Stimulated activated CD4-positive, alpha-beta T cell treated with anti-CD3 and anti-CD28 coated beads, TNF-alpha, amount 100 ng/mL, for 4 hours (primary cell): ENCODE results near the gene NALCN.

Source experiments
- DNase-seq, 3 experiments: peaks; one replicate each; pipeline ENCODE4 v3.0.0-alpha.2; 2020; ENCODE audit warnings: low read depth in 3 of 3

NALCN gene

DNA sequence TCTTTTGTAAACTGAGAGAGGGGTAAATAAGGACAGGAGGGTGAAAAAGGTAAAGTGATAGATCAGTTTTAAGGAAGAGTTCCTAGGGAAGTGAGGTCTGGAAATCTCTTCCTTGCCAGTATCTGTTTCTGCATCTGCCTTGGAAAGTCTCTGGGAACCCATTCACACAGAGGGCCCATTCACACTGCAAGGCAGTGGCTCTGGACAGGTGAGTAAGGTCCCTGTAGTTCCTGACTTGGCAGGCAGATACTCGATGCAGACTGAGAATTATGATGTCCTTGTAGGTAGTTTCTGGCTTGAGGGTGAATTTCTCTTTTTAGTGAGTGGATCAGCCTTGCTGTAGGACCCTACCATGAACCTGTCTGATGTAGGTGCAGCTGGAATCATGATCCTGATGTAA, 293.3 kb downstream of the NALCN start:
- DNase-seq = no peak

DNA sequence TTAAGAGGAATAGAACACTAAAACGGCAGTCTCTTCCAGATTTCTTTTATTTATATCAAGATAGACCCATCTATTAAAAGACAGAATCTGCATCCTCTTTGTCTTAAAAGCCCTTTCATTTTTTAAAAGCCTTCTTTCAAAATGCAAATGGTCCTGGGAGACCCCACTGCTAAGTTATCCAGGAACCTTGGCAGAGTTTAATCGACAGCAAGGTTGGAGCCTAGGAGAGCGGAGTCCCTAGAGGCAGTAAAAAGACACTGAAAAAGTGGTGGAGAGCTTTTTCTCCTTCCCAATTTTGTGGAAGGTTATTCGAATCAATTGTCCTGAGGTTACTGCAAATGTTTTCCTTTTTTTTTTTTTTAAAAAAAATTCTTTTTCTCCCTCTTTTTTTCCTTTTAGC, 294.7 kb downstream of the NALCN start:
- DNase-seq = no peak

- no peak for DNase-seq
Measured at GRCh38 chr13:101120007-101120406, 296.3 kb downstream of the NALCN start.

GRCh38 chr13:101116826-101117225, 299.5 kb downstream of the NALCN start:
- no peak for DNase-seq

DNA sequence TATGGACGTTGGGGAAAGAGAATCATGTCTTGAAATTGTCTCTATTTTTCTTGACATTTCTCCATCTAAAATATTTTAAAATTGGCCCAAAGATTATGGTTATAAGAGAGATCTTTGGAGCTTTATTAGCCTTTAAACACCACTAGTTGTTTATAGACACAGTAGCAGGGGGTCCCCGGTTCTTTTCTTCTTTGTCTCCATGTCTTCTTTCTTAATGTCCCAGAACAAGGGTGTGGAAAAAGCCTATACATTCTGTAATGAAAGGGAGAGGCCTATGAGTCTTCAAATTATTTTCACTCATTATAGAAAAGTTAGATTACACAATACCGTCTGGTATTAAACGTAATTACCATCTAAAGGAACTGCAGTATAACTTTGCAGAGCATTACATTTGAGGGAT, 300.0 kb downstream of the NALCN start:
- no peak for DNase-seq

DNA sequence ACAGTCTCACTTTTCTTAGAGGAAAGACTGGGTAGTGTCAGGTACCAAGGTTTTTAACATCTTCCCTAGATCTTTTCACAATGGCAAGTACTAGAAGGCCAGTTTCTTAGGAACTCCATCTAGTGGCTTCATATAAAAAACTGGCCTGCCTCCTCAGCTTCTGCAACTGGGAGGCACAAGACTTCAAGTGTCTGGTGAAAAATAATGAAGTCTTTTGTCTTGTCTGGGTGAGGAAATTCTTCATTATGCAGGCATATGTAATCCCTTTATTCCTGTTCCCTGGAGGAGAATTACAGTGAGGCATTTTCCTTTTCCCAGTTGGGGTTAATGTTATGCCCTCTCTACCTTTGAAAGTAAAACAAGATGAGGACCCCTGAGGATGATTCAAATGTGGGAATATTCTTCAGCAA, 300.5 kb downstream of the NALCN start:
- DNase-seq = no peak

- DNase-seq = no peak
Measured at GRCh38 chr13:101111894-101112293, 304.4 kb downstream of the NALCN start.

DNA sequence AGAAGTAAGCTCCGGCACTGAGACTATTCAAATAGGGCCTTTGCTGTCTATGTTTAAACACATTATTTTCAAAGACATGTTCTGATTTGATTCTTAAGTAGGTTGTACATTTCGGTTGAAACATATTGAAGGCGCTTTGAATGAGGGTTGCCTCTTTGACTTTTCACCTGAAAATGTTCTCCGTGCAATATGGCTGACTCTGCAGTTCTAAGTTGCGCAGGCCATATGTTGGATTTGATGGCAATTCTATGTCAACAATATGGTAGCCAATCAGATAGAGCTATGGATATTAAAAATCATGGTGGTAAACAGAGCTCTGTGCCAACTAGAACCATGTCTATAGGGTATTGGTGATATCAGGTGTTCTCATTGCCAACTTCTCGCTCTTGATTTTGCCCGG, 307.3 kb downstream of the NALCN start:
- DNase-seq = no peak

GRCh38 chr13:101098873-101099272, 317.4 kb downstream of the NALCN start:
- no peak for DNase-seq

DNA sequence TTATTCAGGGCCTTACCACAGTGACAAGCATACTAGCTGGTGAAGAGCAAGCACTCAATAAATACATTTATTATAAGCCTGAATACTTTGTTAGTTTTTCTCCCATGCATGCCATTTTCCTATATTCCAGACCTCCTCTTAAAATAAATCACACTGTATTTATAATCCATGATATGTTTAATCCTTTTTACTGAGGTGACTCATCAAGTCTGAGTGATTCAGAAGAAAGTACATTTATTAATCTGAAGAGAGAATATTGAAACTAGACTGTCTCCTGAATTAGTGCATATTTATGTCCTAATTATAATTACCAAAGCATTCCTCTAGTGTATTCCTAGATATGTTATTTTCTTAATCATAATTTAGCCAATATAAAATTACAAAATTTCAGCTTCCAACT, 323.3 kb downstream of the NALCN start:
- DNase-seq = no peak

DNA sequence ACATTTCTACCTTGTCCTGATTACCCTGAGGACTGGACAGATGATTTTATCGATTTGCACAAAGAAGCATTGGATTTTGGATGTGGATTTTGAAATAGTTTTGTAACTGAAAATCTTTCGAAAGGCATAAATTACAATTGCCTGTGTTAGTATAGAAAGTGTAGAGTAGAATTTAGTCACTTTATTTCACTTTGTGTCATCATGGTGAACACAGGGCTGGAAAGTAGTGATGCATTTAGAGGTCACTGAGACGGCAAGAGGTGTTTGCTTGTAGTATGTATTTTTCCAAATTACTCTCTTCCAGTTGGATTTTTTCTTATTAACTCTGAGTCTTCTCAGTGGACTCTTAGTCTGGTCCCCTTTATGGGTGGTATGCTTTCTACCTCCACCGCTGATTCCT, 326.0 kb downstream of the NALCN start:
- DNase-seq = no peak

DNA sequence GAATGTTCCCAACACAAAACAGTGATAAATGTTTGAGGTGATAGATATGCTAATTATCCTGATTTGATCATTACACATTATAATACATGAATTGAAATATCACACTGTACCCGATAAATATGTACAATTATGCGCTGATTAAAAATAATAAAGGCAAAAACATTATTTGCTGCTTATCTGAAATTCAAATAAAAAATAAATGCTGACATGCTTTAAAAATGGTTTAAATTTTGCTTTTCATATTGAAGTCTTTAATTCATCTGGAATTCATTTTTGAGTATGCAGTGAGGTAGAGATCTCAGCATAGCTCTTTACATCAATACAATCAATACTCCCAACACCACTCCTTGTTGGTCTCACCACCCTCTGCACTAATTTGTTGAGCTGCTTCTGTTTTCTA, 330.8 kb downstream of the NALCN start:
- no peak for DNase-seq

- no peak for DNase-seq
Measured at GRCh38 chr13:101082441-101082840, 333.9 kb downstream of the NALCN start.

DNA sequence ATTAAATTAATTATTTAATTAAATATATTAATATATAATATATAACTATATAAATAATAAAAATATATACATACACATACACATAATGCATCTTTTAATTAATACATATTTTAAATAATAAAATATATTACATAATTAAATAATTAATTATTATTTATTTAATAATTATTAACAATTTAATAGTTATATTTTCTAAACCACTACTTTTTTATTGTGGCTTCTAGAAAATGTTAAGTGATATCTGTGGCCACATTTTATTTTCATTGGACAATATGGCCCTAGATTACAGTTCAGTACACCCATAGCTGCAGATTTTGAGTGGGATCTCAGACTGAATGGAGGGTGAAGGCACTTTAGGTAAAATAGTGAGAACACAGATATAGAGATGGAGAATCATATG, 335.7 kb downstream of the NALCN start:
- DNase-seq = no peak

DNA sequence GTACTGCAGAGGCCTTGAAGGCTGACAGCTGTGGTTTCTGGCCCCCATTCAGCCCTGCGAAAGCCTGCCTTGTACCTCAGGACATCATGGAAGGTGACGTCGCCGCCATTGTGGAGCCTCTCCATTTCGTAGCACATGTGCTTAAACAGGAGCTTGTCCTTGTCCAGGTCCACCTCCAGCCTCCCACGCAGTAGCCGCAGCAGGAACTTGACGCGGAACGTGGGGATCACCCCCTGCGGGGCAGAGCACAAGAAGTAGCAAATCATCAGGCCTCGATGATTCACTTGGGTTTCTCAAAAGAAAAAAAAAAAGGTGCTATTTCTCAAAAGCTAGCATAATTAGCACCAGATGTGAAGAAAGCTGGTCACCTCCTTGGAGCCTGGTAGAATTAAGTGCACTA, 351.0 kb downstream of the NALCN start:
- DNase-seq = no peak

GRCh38 chr13:101059793-101060192, 356.5 kb downstream of the NALCN start:
- DNase-seq = no peak

DNA sequence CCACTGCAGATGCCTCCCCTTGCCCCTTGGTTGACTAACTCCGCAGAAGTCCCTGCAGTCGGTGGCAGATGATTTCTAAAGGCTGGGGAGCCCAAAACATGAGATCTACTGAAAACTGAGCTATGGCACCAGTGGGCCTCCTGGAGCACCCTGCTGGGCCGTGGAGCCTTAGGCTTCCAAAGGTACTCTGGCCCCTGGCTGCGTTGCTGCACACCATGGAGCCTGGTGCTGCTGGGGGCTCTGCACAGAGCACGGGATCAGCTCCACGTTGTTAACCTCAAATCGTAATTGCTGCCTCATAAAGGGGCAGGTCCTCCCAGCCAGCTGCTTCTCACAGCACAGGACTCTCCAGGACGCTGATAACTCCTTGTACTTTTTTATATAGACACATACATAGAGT, 357.5 kb downstream of the NALCN start:
- DNase-seq = no peak

DNA sequence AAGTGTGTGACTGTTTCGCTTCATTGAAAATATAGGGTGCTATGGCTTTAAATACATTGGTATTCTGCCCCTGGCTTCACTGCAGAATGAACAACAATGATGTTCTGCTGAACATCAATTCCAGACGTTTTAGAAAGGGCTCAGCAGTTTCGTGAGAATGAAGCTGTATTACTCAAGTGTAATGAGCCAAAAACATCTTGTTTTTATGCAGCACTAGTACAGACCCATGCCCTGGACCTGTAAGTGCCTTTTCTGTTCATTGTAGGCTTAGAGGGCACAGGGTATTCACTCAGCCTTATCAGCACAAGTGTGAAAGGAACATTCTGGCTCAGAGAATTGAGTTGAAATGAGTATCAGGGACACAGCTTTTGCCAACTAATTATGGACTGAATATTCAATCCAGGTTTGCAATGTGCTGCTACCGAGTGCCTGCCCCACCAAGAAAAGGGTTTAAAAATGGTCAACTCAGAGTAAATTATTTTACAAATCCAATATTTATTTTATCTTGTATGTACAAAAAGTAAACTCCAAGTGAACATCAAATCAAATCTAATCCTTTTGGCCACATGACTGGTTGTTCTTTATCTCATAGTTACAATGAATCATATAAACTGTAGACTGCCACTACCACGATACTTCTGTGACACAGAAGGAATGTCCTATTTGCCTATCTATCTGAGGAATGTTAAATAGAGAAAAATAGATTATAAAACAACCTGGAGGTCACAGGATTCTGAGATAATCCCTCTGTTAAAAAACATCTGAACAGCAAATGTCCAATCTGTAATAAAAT, 362.8 kb downstream of the NALCN start:
- DNase-seq = no peak

DNA sequence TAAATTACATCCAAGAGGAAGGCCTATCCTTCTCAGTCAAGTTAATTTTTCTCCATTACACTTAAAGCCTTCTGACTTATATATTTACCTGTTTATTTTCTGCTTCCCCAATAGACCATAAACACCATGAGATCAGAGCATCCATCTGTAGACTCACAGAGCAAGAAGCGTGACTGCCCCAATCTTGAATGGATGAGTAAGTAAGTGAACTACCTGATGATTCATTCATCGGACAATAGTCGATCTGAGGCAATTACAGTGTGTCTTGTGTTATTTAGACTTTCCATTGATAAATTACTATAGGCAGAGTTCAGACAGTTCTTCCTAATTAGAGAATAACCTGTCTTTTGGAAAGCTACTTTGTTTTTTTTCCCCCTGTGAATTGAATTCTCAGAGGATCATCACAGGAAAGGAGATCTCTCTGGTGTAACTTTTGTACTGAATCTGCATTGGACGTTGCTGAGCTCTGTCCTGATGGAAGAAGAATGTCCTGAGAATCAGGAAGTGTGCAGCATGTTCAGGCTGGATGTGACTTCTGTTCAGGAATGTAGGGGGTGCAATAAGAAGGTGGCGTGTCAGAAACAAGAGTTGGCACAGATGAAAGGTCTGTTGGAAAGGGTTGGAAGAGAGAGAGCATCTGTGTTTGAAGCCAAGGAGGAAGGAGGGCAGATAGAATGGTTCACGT, 367.0 kb downstream of the NALCN start:
- no peak for DNase-seq

DNA sequence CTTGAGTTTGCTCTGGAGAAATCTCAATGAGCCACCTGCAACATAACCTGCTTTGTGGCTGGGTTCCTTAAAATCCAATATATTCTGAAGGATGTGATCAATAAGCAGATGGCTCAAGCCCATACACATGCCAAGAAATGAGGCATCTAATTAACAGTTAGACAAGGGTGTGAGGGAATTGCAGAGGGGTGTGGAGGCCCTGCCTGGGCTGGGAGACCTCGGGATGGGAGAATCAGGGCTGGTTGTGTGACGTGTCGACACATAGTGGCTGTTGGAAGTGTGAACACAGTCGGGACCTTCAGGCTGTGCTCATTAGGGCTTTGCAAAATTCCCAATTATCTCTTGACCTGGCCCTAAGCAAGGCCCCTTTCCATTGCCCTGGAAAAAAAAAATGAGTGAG, 379.8 kb downstream of the NALCN start:
- DNase-seq = no peak

DNA sequence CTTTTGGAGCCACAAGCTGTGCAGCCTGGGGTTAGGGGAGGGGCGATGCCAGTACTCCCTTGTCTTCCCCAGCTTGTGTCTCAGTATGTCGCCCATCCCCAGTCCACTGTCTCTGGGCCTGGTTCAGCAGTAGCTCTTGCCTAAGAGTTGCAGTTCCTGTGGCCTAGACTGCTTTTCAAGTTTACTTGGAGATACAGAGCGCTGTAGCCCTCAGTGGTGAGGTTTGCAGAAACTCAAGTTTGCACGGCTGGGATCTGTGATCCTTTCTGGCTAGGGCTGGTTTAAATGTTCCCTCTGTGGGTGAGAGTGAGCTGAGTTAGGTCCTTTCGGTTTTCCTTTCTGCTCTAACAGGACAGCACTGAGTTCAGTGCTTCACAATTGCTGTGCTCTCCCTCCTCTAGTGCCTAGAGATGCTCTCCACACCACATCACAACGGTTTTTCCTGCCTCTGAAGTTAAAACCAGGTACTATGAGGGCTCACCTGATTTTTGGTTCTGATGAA, 381.1 kb downstream of the NALCN start:
- no peak for DNase-seq

GRCh38 chr13:101026736-101027398, 389.4 kb downstream of the NALCN start:
- DNase-seq = no peak

GRCh38 chr13:101026328-101026727, 390.0 kb downstream of the NALCN start:
- DNase-seq = no peak
